Measurements from ENCODE around the gene CAMTA1.

CAMTA1 gene

GRCh38 chr1:7448986-7449385 is 663.7 kb downstream of the CAMTA1 start:
- DNase-seq = no peak

- DNase-seq = no peak
These were observed 664.5 kb downstream of the CAMTA1 start for GRCh38 chr1:7449750-7450149.

GRCh38 chr1:7450838-7451237 is 665.6 kb downstream of the CAMTA1 start:
- no peak for DNase-seq

- no peak for DNase-seq
These were observed 667.8 kb downstream of the CAMTA1 start for GRCh38 chr1:7453038-7453437.

- DNase-seq = peak; percentile 45
These were observed 669.0 kb downstream of the CAMTA1 start for GRCh38 chr1:7454052-7454815.

GRCh38 chr1:7454895-7455784 is 669.9 kb downstream of the CAMTA1 start:
- peak; percentile 43 for DNase-seq

- DNase-seq = no peak
These were observed 670.8 kb downstream of the CAMTA1 start for GRCh38 chr1:7455796-7456721.

GRCh38 chr1:7456722-7457082 is 671.4 kb downstream of the CAMTA1 start:
- no peak for DNase-seq

- DNase-seq = no peak
These were observed 672.6 kb downstream of the CAMTA1 start for GRCh38 chr1:7457811-7458210.

- no peak for DNase-seq
These were observed 673.7 kb downstream of the CAMTA1 start for GRCh38 chr1:7458946-7459345.

GRCh38 chr1:7459914-7460313 is 674.7 kb downstream of the CAMTA1 start:
- DNase-seq = no peak

GRCh38 chr1:7460807-7461206 is 675.6 kb downstream of the CAMTA1 start:
- DNase-seq = no peak

- peak; percentile 10 for DNase-seq
These were observed 677.4 kb downstream of the CAMTA1 start for GRCh38 chr1:7462617-7463016.

GRCh38 chr1:7463526-7463925 is 678.3 kb downstream of the CAMTA1 start:
- DNase-seq = no peak

- no peak for DNase-seq
These were observed 679.5 kb downstream of the CAMTA1 start for GRCh38 chr1:7464736-7465135.

- no peak for DNase-seq
These were observed 682.4 kb downstream of the CAMTA1 start for GRCh38 chr1:7467476-7468175.

- no peak for DNase-seq
These were observed 683.0 kb downstream of the CAMTA1 start for GRCh38 chr1:7468248-7468647.

GRCh38 chr1:7469255-7469938 is 684.1 kb downstream of the CAMTA1 start:
- peak; percentile 73 for DNase-seq

- DNase-seq = peak; percentile 100
These were observed 685.8 kb downstream of the CAMTA1 start for GRCh38 chr1:7470904-7471638.

GRCh38 chr1:7471836-7472235 is 686.6 kb downstream of the CAMTA1 start:
- DNase-seq = peak; percentile 86

Measured in EL (cell line).